ENCODE results near the gene PEDS1. TPM values are rescaled to one million over a fixed set of nuclear protein-coding genes. Genes with fewer than 3 reads are reported as not detected.

The PEDS1 gene
- total and polyA plus RNA-seq, 3 donors from 2014 or later: 39.3 to 45.5 (median 40.1) TPM

GRCh38 chr20:50133041-50133440 is 20.5 kb downstream of the PEDS1 start:
- peaks cover 33% of the 10 kb centered on the region for H3K4me1 ChIP-seq

GRCh38 chr20:50130995-50131394 is 22.5 kb downstream of the PEDS1 start:
- intact Hi-C loops (cut with DNase I; ENCODE audit: low total_unique reads): no loop called here
- no peak overlapping the region for H3K4me3 ChIP-seq

More at GRCh38 chr20:50133041-50133440, 20.5 kb downstream of the PEDS1 start:
- H3K4me3 ChIP-seq: no peak overlapping the region
- DNase-seq: no peak
- intact Hi-C loops (cut with DNase I; ENCODE audit: low total_unique reads): no loop called here
- H3K27ac ChIP-seq: no peak overlapping the region
- TF ChIP-seq, protein P1, sequence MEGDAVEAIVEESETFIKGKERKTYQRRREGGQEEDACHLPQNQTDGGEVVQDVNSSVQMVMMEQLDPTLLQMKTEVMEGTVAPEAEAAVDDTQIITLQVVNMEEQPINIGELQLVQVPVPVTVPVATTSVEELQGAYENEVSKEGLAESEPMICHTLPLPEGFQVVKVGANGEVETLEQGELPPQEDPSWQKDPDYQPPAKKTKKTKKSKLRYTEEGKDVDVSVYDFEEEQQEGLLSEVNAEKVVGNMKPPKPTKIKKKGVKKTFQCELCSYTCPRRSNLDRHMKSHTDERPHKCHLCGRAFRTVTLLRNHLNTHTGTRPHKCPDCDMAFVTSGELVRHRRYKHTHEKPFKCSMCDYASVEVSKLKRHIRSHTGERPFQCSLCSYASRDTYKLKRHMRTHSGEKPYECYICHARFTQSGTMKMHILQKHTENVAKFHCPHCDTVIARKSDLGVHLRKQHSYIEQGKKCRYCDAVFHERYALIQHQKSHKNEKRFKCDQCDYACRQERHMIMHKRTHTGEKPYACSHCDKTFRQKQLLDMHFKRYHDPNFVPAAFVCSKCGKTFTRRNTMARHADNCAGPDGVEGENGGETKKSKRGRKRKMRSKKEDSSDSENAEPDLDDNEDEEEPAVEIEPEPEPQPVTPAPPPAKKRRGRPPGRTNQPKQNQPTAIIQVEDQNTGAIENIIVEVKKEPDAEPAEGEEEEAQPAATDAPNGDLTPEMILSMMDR (IDR thresholded peaks at IDR 0.05): no peak
- no peak for TF ChIP-seq POLR2A (IDR thresholded peaks at IDR 0.05)
- no peaks in the 10 kb centered on the region for H3K36me3 ChIP-seq (ENCODE audit: low read depth, missing control alignments)
- no peaks in the 10 kb centered on the region for H3K9me3 ChIP-seq
- 86 to 100% methylated on average over 6 of the region's 6 CpGs for WGBS, 2 donors
- H3K27me3 ChIP-seq: no peaks in the 10 kb centered on the region

GRCh38 chr20:50130356-50130723 is 23.2 kb downstream of the PEDS1 start:
- Histone ChIP-seq H3K9me3 (no peaks in the 10 kb centered on the region), H3K27me3 (no peaks in the 10 kb centered on the region), H3K27ac (peak overlapping the region; percentile 41 to 69), H3K36me3 (ENCODE audit: low read depth, missing control alignments) (no peaks in the 10 kb centered on the region), H3K4me1 (peaks cover 20% of the 10 kb centered on the region), H3K4me3 (peak overlapping the region in 1 of 2 donors; percentile 27)
- WGBS, 2 donors: 61 to 67% methylated on average over 1 of the region's 1 CpG
- no peak for TF ChIP-seq POLR2A (IDR thresholded peaks at IDR 0.05)
- TF ChIP-seq, protein P1 (IDR thresholded peaks at IDR 0.05): no peak
- no peak for DNase-seq
- intact Hi-C loops (cut with DNase I; ENCODE audit: low total_unique reads): no loop called here

More at GRCh38 chr20:50130995-50131394, 22.5 kb downstream of the PEDS1 start:
- Histone ChIP-seq H3K27me3 (no peaks in the 10 kb centered on the region), H3K4me1 (peaks cover 20% of the 10 kb centered on the region), H3K36me3 (ENCODE audit: low read depth, missing control alignments) (no peaks in the 10 kb centered on the region), H3K27ac (peak overlapping the region; percentile 41 to 69), H3K9me3 (no peaks in the 10 kb centered on the region)
- TF ChIP-seq, protein P1 (IDR thresholded peaks at IDR 0.05): no peak
- no peak for TF ChIP-seq POLR2A (IDR thresholded peaks at IDR 0.05)
- DNase-seq: peak; percentile 89
- 40 to 51% methylated on average over 4 of the region's 4 CpGs for WGBS, 2 donors

DNA sequence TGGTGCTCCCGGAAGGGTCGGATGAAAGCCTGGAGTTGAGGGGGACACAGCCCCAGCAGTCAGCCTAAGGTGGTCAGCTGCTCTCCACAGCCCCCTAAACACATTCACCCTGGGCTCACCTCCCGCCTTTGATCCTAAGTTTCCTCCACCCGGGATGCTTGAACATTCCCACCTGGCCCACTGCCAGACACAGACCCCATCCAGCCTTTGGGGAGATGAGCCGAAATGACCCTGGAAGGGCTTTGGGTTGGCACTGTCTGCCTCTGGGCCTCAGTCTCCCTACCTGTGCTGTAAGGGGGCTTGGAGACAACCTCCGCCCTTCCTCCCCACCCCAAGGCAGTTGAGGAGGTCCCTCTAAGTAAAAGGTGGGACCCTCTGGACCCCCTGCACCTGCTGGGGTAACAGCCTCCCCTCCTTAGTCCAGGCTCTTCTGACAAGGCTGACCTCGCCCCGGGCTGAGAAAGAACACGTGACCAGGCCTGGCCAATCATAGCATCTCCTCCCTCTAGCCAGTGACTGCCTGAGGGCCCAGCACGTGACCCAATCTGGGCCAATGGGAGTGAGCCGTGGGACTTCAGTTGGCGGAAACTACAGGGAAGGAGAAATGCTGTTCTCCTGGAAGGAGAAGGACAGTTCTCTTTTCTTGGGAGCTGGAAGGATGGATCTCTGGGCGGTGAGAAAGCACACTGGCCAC is 23.7 kb downstream of the PEDS1 start:
- intact Hi-C loops (cut with DNase I; ENCODE audit: low total_unique reads): no loop called here
- peak overlapping the region in 1 of 2 donors; percentile 27 for H3K4me3 ChIP-seq
- WGBS, 2 donors: 67 to 80% methylated on average over 6 to 13 of the region's 13 CpGs

More for the DNA sequence above, 23.7 kb downstream of the PEDS1 start:
- no peak for TF ChIP-seq POLR2A (IDR thresholded peaks at IDR 0.05)
- TF ChIP-seq, protein P1 (IDR thresholded peaks at IDR 0.05): no peak
- DNase-seq: peak; percentile 86
- no peak overlapping the region for H3K27ac ChIP-seq
- H3K36me3 ChIP-seq (ENCODE audit: low read depth, missing control alignments): no peaks in the 10 kb centered on the region
- no peaks in the 10 kb centered on the region for H3K27me3 ChIP-seq
- H3K4me1 ChIP-seq: peaks cover 20% of the 10 kb centered on the region
- no peaks in the 10 kb centered on the region for H3K9me3 ChIP-seq

Data from testis (tissue), 3 donors.